Measurements from ENCODE around the gene HDAC7. TPM values are rescaled to one million over a fixed set of nuclear protein-coding genes. Genes with fewer than 3 reads are reported as not detected.

HDAC7 gene
- total and polyA plus RNA-seq, 7 donors: 11.0 to 27.8 (median 22.2) TPM

DNA sequence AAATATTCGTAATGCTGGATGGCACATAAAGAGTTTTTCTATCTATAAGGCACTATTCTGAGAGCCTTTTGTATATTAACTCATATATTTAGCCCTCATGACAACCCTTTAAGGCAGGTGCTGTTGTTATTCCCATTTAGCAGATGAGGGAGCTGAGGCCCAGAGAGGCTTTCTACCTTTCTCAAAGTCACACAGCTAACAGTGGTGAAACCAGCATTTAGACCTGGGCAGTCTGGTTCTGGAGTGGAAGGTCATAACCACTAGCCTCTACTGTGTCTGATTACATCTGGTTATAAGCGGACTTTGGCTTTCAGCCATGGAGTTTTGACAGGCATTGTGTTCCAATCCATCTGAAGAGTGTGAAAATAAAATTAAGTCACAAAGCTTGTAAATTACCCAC is 41.2 kb upstream of the HDAC7 start:
- DNase-seq (no peak), ATAC-seq (no peak)
- intact Hi-C loops (cut with DNase I): no loop called here
- TF ChIP-seq, protein P1, sequence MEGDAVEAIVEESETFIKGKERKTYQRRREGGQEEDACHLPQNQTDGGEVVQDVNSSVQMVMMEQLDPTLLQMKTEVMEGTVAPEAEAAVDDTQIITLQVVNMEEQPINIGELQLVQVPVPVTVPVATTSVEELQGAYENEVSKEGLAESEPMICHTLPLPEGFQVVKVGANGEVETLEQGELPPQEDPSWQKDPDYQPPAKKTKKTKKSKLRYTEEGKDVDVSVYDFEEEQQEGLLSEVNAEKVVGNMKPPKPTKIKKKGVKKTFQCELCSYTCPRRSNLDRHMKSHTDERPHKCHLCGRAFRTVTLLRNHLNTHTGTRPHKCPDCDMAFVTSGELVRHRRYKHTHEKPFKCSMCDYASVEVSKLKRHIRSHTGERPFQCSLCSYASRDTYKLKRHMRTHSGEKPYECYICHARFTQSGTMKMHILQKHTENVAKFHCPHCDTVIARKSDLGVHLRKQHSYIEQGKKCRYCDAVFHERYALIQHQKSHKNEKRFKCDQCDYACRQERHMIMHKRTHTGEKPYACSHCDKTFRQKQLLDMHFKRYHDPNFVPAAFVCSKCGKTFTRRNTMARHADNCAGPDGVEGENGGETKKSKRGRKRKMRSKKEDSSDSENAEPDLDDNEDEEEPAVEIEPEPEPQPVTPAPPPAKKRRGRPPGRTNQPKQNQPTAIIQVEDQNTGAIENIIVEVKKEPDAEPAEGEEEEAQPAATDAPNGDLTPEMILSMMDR (IDR thresholded peaks at IDR 0.05): no peak
- Histone ChIP-seq H3K4me1 (no peaks in the 10 kb centered on the region), H3K9me3 (no peaks in the 10 kb centered on the region), H3K36me3 (ENCODE audit: insufficient read depth in 1 of 2, low read depth in 1 of 2) (no peaks in the 10 kb centered on the region), H3K4me3 (no peak overlapping the region), H3K27ac (no peak overlapping the region), H3K27me3 (ENCODE audit: insufficient read depth in 3 of 3, low read length in 2 of 3) (no peaks in the 10 kb centered on the region)
- WGBS, 3 donors: 66 to 76% (median 73%) methylated on average over 2 of the region's 2 CpGs

DNA sequence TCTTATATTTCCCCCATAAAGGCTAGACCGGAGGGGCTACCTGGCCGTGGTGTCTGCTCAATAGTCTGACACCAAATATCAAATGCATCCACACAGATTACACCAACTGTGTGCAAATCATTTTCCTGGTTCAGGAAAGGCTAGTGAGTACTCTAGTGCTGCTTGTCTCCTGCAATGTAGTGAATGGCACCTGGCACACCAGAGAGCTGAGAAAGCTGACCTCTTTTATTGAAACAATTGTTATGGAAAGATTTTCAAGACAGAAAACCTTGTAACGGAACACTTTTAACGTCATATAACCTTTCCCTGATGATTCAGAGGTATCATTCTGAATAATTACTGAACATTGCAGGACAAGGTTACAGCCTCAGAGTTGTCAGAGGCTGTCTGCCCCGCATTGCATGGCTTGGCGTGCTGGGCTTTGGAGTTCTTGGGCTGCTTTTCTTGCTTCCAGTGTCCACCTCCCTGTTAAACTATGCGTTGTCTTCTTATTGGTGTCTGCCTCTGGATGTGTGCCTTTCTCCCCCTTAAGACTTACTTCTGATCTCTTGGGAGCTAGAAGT is 40.7 kb upstream of the HDAC7 start:
- no peaks in the 10 kb centered on the region for H3K27me3 ChIP-seq (ENCODE audit: insufficient read depth in 3 of 3, low read length in 2 of 3)
- whole genome bisulfite sequencing, 3 donors: 87 to 94% (median 90%) methylated on average over 7 of the region's 7 CpGs
- TF ChIP-seq, protein P1 (IDR thresholded peaks at IDR 0.05): no peak
- H3K9me3 ChIP-seq: no peaks in the 10 kb centered on the region
- H3K36me3 ChIP-seq (ENCODE audit: insufficient read depth in 1 of 2, low read depth in 1 of 2): no peaks in the 10 kb centered on the region
- DNase-seq (no peak), ATAC-seq (no peak)
- no peaks in the 10 kb centered on the region for H3K4me1 ChIP-seq
- no peak overlapping the region for H3K27ac ChIP-seq
- intact Hi-C loops (cut with DNase I): no loop called here
- no peak overlapping the region for H3K4me3 ChIP-seq

DNA sequence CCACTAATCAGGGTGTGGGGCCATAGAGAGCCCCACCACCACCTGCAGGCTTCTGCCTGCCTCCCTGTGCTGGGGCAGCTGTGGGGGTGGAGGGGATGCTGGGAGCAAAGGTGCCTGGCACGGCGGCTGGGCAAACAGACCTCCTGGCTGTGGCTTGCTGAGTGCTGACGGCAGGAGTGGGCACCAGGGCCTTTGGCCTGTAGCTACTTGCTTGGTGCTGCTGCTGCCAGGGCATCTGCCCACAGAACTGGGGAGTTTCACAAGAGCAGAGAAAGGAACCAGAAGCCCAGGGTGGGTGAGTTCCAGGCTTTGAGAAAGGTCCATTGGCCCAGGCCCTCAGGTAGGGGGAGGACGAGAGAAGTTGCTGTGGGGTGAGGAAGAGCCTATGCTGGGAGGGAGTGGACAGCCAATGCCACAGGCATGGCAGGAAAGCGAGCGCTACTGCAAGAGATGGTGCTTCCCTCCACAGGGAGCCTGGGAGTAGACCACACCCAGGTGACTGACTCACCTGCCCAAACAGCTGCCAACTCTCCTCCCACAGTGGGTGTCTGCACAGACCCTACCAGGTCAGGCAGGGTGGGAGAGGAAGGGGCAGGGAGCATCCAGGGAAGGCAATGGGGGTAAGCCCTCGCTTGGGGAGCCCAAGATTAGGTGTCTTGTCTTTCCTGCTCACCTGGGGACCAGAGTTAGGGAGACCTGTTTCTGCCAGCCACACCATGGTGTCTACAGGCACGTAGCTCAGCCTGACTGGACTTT is 39.0 kb upstream of the HDAC7 start:
- Histone ChIP-seq H3K36me3 (ENCODE audit: insufficient read depth in 1 of 2, low read depth in 1 of 2) (peaks cover 0 to 3% of the 10 kb centered on the region in 2 donors), H3K27me3 (ENCODE audit: insufficient read depth in 3 of 3, low read length in 2 of 3) (no peaks in the 10 kb centered on the region), H3K9me3 (no peaks in the 10 kb centered on the region), H3K27ac (no peak overlapping the region), H3K4me3 (no peak overlapping the region), H3K4me1 (no peaks in the 10 kb centered on the region)
- TF ChIP-seq, protein P1 (IDR thresholded peaks at IDR 0.05): no peak
- intact Hi-C loops (cut with DNase I): no loop called here
- 96 to 97% (median 97%) methylated on average over 8 of the region's 8 CpGs for WGBS, 3 donors
- no peak for DNase-seq
- ATAC-seq: no peak

DNA sequence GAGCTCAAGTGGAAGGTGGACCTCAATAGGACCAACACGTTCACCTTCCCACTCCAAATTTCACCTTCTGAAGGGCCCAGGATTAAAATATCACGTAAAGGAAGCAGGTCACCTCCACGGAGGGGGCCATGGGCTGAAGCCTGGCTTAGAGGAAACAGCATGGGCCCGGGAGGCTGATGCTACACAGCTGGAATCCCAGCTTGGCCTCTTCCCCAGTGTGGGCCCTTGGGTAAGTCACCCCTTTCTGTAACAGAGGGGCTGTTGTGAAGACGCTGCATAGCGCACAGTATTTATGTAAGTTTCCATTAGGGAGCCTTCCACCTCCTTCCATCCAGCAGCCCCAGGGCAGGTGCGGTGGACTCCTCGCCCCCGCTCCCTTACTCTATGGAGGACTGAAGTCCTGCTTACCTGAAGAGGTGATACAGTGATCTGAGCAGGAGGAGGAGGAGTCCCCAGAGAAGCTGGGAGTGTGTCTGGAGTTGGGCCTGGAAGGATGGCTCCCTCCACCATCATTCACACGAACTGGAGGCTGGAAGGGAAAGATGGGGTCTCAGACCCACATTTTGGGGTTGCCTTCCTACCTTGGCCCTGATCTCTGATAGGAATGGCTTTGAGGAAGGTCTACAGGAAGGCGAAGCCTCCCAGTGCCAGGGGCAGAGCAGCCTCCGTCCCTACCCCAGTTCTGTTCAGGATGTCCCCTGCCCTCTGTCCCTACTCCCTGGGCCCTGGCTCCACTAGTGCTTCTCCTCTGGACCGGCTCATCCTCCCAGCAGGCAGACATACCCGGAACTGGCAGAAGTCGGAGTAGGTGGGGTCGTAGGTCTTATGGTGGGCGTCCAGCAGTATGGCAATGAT is 37.2 kb upstream of the HDAC7 start:
- Histone ChIP-seq H3K9me3 (no peaks in the 10 kb centered on the region), H3K27ac (no peak overlapping the region), H3K4me3 (no peak overlapping the region), H3K36me3 (ENCODE audit: insufficient read depth in 1 of 2, low read depth in 1 of 2) (peaks cover 0 to 3% of the 10 kb centered on the region in 2 donors), H3K4me1 (no peaks in the 10 kb centered on the region), H3K27me3 (ENCODE audit: insufficient read depth in 3 of 3, low read length in 2 of 3) (no peaks in the 10 kb centered on the region)
- no peak for DNase-seq
- 90 to 92% (median 91%) methylated on average over 17 of the region's 17 CpGs for WGBS, 3 donors
- TF ChIP-seq, protein P1 (IDR thresholded peaks at IDR 0.05): no peak
- intact Hi-C loops (cut with DNase I): no loop called here
- no peak for ATAC-seq
